Keratinocyte (primary cell): ENCODE data around the gene ZMIZ1.

Source experiments
- CTCF ChIP-seq, 3 experiments: IDR thresholded peaks in 1 of 3; conservative IDR thresholded peaks in 1 of 3; optimal IDR thresholded peaks in 1 of 3; 2 replicates in 2 of 3; 3 replicates in 1 of 3; pipeline versions ENCODE3 to v1.5.1; 2011; ENCODE audit warnings: low read length in 3 of 3, mild to moderate bottlenecking in 3 of 3, moderate library complexity in 2 of 3, control low read depth in 1 of 3, inconsistent platforms in 1 of 3; ENCODE audit not compliant: insufficient read depth in 2 of 3; ENCODE audit errors: extremely low read depth in 1 of 3
- EZH2 ChIP-seq: IDR thresholded peaks from one replicate; pipeline ENCODE4 v1.6.1; 2012; ENCODE audit warnings: inconsistent platforms, mild to moderate bottlenecking, low read length, moderate library complexity

GRCh38 chr10:79046741-79047583, 21.8 kb upstream of the ZMIZ1 start:
- TF ChIP-seq CTCF (optimal IDR thresholded peaks at IDR 0.05 in 1 of 3, IDR thresholded peaks at IDR 0.05 in 1 of 3, conservative IDR thresholded peaks at IDR 0.05 in 1 of 3; ENCODE audit: extremely low read depth in 1 of 3, insufficient read depth in 2 of 3, low read length in 3 of 3) (no peak), EZH2 (no peak)
